HG03571 (cell line): ENCODE data around the gene WNK2.

Source experiments
- ATAC-seq: cut with Tn5 transposase; IDR thresholded peaks from one replicate; pipeline ENCODE4 v1.9.1; 2021; ENCODE audit not compliant: unreplicated experiment

WNK2 gene

DNA sequence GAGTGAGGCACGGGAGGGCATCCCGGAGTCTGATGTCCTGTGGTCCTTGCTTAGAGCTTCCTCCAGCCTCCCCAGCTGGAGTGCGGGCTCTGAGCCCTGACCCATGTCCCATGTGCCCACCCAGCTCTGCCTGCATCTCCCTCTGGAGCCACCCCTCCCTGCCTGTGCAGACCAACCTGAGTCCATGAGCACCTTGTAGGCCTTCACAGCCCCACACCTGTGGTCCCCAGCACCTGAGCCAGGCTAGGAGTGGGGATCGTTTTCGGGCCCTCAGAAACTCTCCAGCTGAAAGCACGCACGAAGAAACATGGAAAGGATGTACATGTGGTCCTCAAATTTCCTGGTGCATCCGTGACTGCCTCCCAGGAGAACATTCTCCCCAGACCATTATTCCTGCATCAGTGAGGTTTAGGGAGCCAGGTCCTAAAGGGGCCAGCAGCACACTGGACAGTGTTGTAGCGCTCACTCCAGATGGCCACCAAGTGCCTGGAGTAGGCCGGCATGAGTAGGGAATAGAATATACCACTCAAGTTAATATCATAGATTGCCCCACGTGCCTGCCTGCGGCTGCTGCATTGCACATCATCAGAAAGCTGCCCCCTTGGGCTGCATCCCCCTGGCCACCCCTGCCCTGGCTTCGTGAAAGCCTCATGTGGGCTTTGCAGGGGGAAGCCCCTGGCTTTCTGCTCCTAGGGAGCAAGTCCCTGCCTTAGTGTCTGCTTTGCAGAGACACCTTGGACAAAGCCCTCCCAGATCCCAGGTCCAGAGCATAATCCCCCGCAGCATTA lies 80.6 kb downstream of the WNK2 start:
- ATAC-seq: no peak

- ATAC-seq: no peak
Observed at GRCh38 chr9:93265301-93265971, 81.5 kb downstream of the WNK2 start.

- no peak for ATAC-seq
Observed at GRCh38 chr9:93265972-93266371, 82.0 kb downstream of the WNK2 start.

- no peak for ATAC-seq
Observed at GRCh38 chr9:93266521-93267001, 82.6 kb downstream of the WNK2 start.

- no peak for ATAC-seq
Observed at GRCh38 chr9:93267091-93267541, 83.2 kb downstream of the WNK2 start.

DNA sequence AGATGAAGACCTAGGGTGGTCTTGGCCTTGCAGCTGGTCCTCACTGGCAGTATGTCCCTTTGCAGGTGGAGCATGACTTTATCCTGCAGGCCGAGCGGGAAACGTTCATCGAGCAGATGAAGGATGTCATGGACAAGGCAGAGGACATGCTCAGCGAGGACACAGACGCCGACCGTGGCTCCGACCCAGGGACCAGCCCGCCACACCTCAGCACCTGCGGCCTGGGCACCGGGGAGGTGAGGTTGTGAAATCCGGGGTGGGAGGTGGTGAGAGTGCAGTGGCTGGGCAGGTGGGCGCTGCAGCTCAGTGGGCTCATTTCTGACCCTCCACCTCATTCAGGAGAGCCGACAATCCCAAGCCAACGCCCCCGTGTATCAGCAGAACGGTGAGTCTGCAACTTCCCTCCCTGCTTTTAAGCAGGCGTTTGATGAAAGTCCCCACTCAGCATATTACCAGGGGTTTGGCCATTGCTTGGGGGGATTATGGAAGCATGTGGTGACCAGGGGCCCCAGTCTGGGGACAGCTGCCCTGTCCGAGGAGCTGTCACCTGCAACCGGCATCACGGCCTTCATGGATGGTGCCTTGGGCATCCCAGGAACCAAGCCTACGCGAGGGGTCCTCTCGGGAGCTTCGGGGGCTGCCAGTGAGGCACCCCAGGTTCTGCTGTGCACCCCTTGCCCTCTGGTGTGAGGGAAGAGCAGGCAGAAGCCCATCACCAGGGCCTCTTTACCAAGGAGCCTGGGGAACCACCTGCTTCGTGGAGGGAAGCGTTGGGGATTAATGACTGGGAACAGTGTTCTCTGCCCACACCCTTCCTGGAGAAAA lies 84.0 kb downstream of the WNK2 start:
- no peak for ATAC-seq

DNA sequence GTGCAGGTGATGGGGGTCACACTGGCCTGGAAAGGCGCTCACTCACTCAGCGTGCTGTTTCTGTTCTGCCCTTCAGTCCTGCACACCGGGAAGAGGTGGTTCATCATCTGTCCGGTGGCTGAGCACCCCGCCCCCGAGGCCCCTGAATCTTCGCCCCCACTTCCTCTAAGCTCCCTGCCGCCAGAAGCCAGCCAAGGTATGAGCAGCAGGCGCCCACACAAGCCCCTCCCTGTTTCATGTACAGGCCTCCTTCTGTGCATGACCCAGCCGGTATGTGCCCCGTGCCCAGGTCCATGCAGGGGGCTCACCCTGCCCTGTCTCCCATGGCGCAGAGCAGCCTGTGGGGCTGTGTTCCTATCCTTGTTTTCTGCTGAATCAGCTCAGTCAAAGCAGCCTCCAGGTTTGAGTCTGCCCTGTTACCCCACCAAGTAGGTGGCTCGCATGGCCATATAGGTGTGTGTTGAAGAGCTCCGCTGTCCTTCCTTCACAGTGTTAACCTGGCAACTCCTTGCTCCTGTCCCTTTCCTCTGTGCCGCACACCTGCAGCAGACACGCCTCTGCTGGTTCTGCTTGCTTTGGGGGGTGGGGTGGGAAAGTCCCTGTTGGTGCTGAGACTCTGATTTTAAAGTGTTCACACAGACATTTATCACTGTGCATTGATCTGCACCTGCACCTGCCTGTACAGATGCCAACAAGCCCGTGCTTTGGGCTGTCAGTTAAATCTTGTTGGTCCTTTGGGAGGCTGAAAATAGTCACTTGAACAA lies 84.8 kb downstream of the WNK2 start:
- no peak for ATAC-seq

- ATAC-seq: no peak
Observed at GRCh38 chr9:93270976-93271375, 87.0 kb downstream of the WNK2 start.

DNA sequence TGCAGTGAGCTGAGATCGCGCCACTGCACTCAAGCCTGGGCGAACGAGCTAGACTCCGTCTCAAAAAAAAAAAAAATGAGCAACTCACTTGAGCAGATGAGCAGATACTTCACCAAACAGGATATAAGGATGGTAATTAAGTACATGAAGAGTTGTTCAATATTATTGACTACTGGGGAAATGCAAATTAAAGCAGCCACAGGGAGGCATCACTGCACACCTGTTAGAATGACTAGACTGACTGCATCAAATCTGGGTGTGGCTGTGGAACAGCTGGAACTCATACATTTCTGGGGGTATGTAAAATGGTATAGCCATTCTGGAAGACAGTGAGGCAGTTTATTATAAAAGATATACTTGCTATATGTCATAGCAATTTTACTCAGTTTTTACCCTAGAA lies 93.0 kb downstream of the WNK2 start:
- ATAC-seq: no peak

- no peak for ATAC-seq
Observed at GRCh38 chr9:93278144-93278543, 94.2 kb downstream of the WNK2 start.

GRCh38 chr9:93280661-93281259 lies 96.8 kb downstream of the WNK2 start:
- ATAC-seq: no peak

DNA sequence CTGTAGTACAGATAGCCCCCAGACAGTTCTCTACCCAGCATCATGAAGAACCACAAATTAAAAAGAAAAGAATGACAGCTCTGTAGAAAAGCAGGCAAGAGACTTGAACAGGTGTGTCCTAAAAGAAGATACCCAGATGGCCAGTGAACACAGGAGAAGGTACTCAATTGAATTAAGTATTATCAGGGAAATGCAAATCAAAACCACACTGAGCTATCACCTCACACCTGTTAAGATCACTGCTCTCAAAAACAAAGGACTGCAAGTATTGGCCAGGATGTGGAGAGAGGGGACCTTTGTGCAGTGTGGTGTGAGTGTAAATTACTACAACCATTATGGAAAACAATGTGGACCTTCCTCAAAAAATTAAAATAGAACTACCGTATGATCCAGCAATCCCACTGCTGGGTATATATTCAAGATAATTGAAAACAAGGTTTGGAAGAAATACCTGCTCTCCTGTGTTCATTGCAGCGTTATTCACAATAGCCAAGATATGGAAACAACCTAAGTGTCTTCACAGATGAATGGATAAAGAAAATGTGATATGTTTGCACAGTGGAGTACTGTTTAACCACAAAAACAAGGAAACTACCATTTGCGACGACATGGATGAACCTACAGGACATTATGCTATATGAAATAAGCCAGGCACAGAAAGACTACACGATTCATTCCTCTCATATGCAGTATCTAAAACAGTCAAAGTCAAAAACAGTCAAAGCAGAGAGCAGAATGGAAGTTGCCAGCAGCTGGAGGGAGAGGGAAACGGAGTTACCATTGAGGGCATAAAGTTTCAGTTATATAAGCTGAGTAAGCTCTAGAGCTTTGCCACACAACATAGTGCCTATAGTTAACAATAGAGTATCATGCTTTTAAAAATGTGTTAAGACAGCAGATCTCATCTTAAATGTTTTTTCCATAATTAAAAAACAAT lies 102.6 kb downstream of the WNK2 start:
- no peak for ATAC-seq

DNA sequence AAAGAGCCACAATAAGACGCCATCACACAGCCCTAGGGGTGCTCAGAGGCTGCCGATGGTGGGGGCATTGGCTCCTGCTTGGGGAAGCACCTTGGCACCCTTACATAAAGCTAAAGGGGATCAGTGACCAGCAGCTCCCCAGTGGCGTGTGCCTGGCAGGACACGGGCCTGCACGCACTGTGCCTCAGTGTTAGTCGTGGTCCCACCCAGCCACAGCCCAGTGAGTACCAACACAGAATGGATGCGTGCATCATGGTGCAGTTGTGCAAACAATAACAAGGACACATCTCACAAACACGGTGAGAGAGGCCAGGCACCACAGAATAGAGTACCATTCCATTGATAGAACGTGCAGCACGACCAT lies 103.2 kb downstream of the WNK2 start:
- no peak for ATAC-seq

GRCh38 chr9:93287593-93287992 lies 103.7 kb downstream of the WNK2 start:
- ATAC-seq: no peak

GRCh38 chr9:93288341-93288740 lies 104.4 kb downstream of the WNK2 start:
- no peak for ATAC-seq

GRCh38 chr9:93288891-93289883 lies 105.2 kb downstream of the WNK2 start:
- ATAC-seq: no peak

- ATAC-seq: no peak
Observed at GRCh38 chr9:93290495-93291434, 106.8 kb downstream of the WNK2 start.
